ENCODE measurements around the gene CTNND1. TPM values are rescaled to one million over a fixed set of nuclear protein-coding genes. Genes with fewer than 3 reads are reported as not detected.

The CTNND1 gene
- total and polyA plus RNA-seq, 2 of the 8 experiments (the other 6 are each of a cell fraction or from before 2014, with no cell fraction given) = 91.9 to 164 TPM

DNA sequence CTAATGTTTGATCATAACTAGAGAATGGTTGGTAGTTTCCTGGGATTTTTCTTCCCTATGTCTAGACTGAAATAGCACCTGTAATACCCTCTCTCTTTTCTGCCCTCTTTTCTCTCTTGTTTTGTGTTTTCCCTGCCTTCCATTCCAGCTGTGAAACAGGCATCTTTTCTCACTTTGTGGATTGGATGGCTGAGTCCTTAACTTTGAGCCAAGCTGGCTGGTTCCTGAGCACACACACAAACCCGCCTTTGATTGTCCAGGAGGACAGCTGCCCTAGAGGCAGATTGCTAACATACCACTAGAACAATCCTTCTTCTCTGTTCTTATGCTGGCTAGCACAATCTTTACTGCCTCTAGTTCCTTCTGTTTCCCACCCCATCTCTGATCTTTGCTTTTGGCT, 17.7 kb downstream of the CTNND1 start (continued):
- TF ChIP-seq TEAD4 (IDR thresholded peaks at IDR 0.05; ENCODE audit: low read depth, low read length) = 0 out of 2 replicates have a peak, but pooled peaks have one; percentile 36
